HCT116 (cell line): ENCODE results near the gene SLC47A2. TPM values are rescaled to one million over a fixed set of nuclear protein-coding genes. Genes with fewer than 3 reads are reported as not detected.

ENCODE experiments used
- ATAC-seq: fragments of 200-7000 bp; cut with Tn5 transposase; 2 replicates; pipeline ENCODE4 v1.9.1; 2020; ENCODE audit warnings: mild to moderate bottlenecking, moderate library complexity
- BruUV-seq: library from RNA; stranded (reverse); fragments of 400-500 nt; replicated peaks from 2 replicates; lab custom pipeline; 2021; lab: Mats Ljungman, UMichigan
- CTCF ChIA-PET: fragments of 300-600 bp; sonication (Branson Sonifier 250); formaldehyde crosslinking; loops from one replicate; lab custom pipeline; 2021; ENCODE audit warnings: antibody characterized with exemption; lab: Charles Lee
- POLR2A ChIA-PET: fragments of 300-600, 350-600 bp; sonication (Branson Sonifier 250); formaldehyde crosslinking; loops from one replicate; lab custom pipeline; 2021; ENCODE audit warnings: antibody characterized with exemption; lab: Charles Lee
- RAD21 ChIA-PET, 2 experiments: fragments of 300-600 bp; sonication (Branson Sonifier 250); formaldehyde crosslinking; loops; one replicate each; lab custom pipeline; 2023; ENCODE audit warnings: low total read pairs in 2 of 2; ENCODE audit not compliant: uncharacterized antibody in 2 of 2, unreplicated experiment in 2 of 2, low non-redundant PET in 1 of 2; lab: Charles Lee
- DNase-seq: peaks from one replicate; pipeline ENCODE4 v3.0.0-alpha.2; 2010; ENCODE audit warnings: low read depth, low spot score
- H2AFZ ChIP-seq: fragments of 200-600 bp; shearing (Covaris generic), sonication (generic); 2 replicates; pipeline ENCODE4 v1.6.1; 2017; ENCODE audit warnings: low read depth, mixed run types, mixed read lengths, antibody characterized with exemption, low read length; ENCODE audit not compliant: poor library complexity, severe bottlenecking
- H3K27ac ChIP-seq: 2 replicates; pipeline ENCODE4 v1.5.1; 2012; ENCODE audit warnings: low read depth, low read length
- H3K27me3 ChIP-seq: fragments of 200-600 bp; sonication (generic); 2 replicates; pipeline ENCODE4 v1.6.1; 2016; ENCODE audit warnings: mixed run types, low read length, mixed read lengths; ENCODE audit not compliant: insufficient read depth
- H3K36me3 ChIP-seq, 2 experiments: fragments of 200-500 bp in 1 of 2; fragments of 200-600 bp in 1 of 2; sonication (Bioruptor generic) in 1 of 2; sonication (generic) in 1 of 2; 2 replicates each; pipeline versions ENCODE4 v1.5.1 to v1.6.1; 2014 to 2016; ENCODE audit warnings: low read length in 2 of 2, inconsistent platforms in 1 of 2, mixed read lengths in 1 of 2, mixed run types in 1 of 2; ENCODE audit not compliant: insufficient read depth in 2 of 2, control insufficient read depth in 1 of 2
- H3K4me1 ChIP-seq, 2 experiments: fragments of 200-600 bp in 1 of 2; sonication (generic) in 1 of 2; 2 replicates each; pipeline versions ENCODE4 v1.5.1 to v1.6.1; 2012 to 2017; ENCODE audit warnings: low read length in 2 of 2, inconsistent platforms in 1 of 2, mild to moderate bottlenecking in 1 of 2, mixed read lengths in 1 of 2, mixed run types in 1 of 2, moderate library complexity in 1 of 2; ENCODE audit not compliant: insufficient read depth in 2 of 2, control insufficient read depth in 1 of 2
- H3K4me2 ChIP-seq: fragments of 200-600 bp; sonication (generic); 2 replicates; pipeline ENCODE4 v1.6.1; 2017; ENCODE audit warnings: mixed run types, low read length, mixed read lengths
- H3K4me3 ChIP-seq, 2 experiments: fragments of 200-600 bp in 1 of 2; sonication (generic) in 1 of 2; replicated peaks in 1 of 2; 2 replicates each; pipeline ENCODE4 v1.5.1; 2011 to 2016; ENCODE audit warnings: low read length in 2 of 2, control low read depth in 1 of 2, low read depth in 1 of 2, mild to moderate bottlenecking in 1 of 2, mixed read lengths in 1 of 2, mixed run types in 1 of 2
- H3K79me2 ChIP-seq: fragments of 200-600 bp; sonication (generic); 2 replicates; pipeline ENCODE4 v1.6.1; 2017; ENCODE audit warnings: mild to moderate bottlenecking, mixed run types, low read length, moderate library complexity, mixed read lengths; ENCODE audit not compliant: insufficient read depth
- H3K9ac ChIP-seq: fragments of 200-600 bp; sonication (generic); 2 replicates; pipeline ENCODE4 v1.6.1; 2016; ENCODE audit warnings: low read length, mixed read lengths
- H3K9me2 ChIP-seq: fragments of 200-600 bp; sonication (generic), shearing (Covaris generic); 2 replicates; pipeline ENCODE4 v1.6.1; 2017; ENCODE audit warnings: mixed run types, mild to moderate bottlenecking, moderate library complexity; ENCODE audit not compliant: insufficient read depth
- H3K9me3 ChIP-seq, 2 experiments: fragments of 200-500 bp in 1 of 2; fragments of 200-600 bp in 1 of 2; sonication (Bioruptor generic) in 1 of 2; sonication (generic) in 1 of 2; 2 replicates each; pipeline ENCODE4 v1.6.1; 2014 to 2017; ENCODE audit warnings: low read length in 2 of 2, mixed read lengths in 2 of 2, inconsistent platforms in 1 of 2, low read depth in 1 of 2, mild to moderate bottlenecking in 1 of 2, mixed run types in 1 of 2, moderate library complexity in 1 of 2; ENCODE audit not compliant: control insufficient read depth in 1 of 2, insufficient read depth in 1 of 2
- H4K20me1 ChIP-seq: fragments of 200-600 bp; sonication (generic), shearing (Covaris generic); 2 replicates; pipeline ENCODE4 v1.6.1; 2017; ENCODE audit warnings: mixed run types, mild to moderate bottlenecking, moderate library complexity; ENCODE audit not compliant: insufficient read depth
- CEBPB ChIP-seq: IDR thresholded peaks from 2 replicates; pipeline ENCODE4 v1.6.1; 2012; ENCODE audit warnings: low read depth
- EGR1 ChIP-seq: IDR thresholded peaks from 2 replicates; pipeline ENCODE4 v1.6.1; 2012; ENCODE audit warnings: low read depth
- EZH2 ChIP-seq: fragments of 200-600 bp; sonication (generic); IDR thresholded peaks from 2 replicates; pipeline ENCODE4 v1.6.1; 2017; ENCODE audit warnings: antibody characterized with exemption, mixed run types
- FOSL1 ChIP-seq: IDR thresholded peaks from 2 replicates; pipeline ENCODE4 v1.6.1; 2012; ENCODE audit warnings: low read depth
- SP1 ChIP-seq: IDR thresholded peaks from 2 replicates; pipeline ENCODE4 v1.6.1; 2012; ENCODE audit warnings: low read depth
- TCF7L2 ChIP-seq: IDR thresholded peaks from 2 replicates; pipeline ENCODE4 v1.7.0; 2011; ENCODE audit warnings: borderline replicate concordance, inconsistent platforms; ENCODE audit not compliant: insufficient read depth, insufficient read length; ENCODE audit errors: extremely low read depth
- YY1 ChIP-seq: IDR thresholded peaks from 2 replicates; pipeline ENCODE4 v1.6.1; 2011; ENCODE audit warnings: low read length, low read depth, moderate library complexity, mild to moderate bottlenecking; ENCODE audit not compliant: insufficient replicate concordance; ENCODE audit errors: extremely low read depth
- ZFX ChIP-seq: fragments of 450-650 bp; IDR thresholded peaks from 2 replicates; pipeline ENCODE4 v1.6.1; 2017
- intact Hi-C: fragments of 100-400 bp; cut with micrococcal nuclease; formaldehyde crosslinking; loops from 2 replicates; pipeline ENCODE4 v1.10.0; 2022
- total RNA-seq: library from RNA; stranded (reverse); gene quantifications from one replicate; pipeline ENCODE4 v1.2.1, GENCODE V29; 2021; ENCODE audit not compliant: unreplicated experiment
- TF ChIP-seq, protein P1 (sequence below): IDR thresholded peaks from 2 replicates; pipeline ENCODE4 v1.6.1; 2011; ENCODE audit warnings: mild to moderate bottlenecking, low read length, moderate library complexity; ENCODE audit not compliant: insufficient replicate concordance; ENCODE audit errors: extremely low read depth
- TF ChIP-seq, protein P2 (sequence below), 3 experiments: fragments of 200-600 bp in 1 of 3; sonication (generic) in 1 of 3; IDR thresholded peaks in 2 of 3; conservative IDR thresholded peaks in 1 of 3; 2 replicates each; pipeline ENCODE4 v1.5.1; 2012 to 2017; ENCODE audit warnings: low read depth in 2 of 3, low read length in 2 of 3, antibody characterized with exemption in 1 of 3, borderline replicate concordance in 1 of 3, control low read depth in 1 of 3, mild to moderate bottlenecking in 1 of 3, mixed read lengths in 1 of 3, mixed run types in 1 of 3, moderate library complexity in 1 of 3; ENCODE audit not compliant: insufficient read depth in 1 of 3
- TF ChIP-seq, protein P3 (sequence below): IDR thresholded peaks from 2 replicates; pipeline ENCODE4 v1.6.1; 2012

Gene SLC47A2
- total RNA-seq, 1 experiment from 2014 or later = not detected

DNA sequence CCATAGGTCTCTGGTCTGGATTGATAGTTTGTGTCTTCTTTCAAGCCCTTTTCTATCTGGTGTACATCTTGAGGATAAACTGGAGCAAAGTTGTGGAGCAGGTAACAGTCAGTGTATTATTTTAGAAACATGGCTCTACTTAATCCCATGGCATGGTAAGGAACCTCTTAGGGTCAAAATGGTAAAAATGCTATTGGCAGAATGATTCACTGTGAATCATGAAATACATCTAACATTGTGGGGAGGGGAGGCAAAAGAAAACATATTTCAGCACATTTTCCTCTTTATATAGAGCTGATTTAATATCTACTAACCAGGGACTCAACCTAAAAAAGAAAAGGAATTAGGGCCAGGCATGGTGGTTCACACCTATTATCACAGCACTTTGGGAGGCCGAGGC is 85.7 kb downstream of the SLC47A2 start:
- H3K79me2 ChIP-seq = no peaks in the 10 kb centered on the region
- H4K20me1 ChIP-seq = no peaks in the 10 kb centered on the region
- H2AFZ ChIP-seq = no peak overlapping the region
- RAD21 ChIA-PET = no interaction called here
- BruUV-seq = no TSS peak
- 0 out of 4 replicates have a peak, but pooled peaks cover 0 to 5% of the 10 kb centered on the region in 2 experiments for H3K4me1 ChIP-seq
- intact Hi-C loops = no loop called here
- no peak overlapping the region for H3K4me2 ChIP-seq
- TF ChIP-seq EGR1 = no peak
- no peak for TF ChIP-seq EZH2
- TF ChIP-seq, protein P1, sequence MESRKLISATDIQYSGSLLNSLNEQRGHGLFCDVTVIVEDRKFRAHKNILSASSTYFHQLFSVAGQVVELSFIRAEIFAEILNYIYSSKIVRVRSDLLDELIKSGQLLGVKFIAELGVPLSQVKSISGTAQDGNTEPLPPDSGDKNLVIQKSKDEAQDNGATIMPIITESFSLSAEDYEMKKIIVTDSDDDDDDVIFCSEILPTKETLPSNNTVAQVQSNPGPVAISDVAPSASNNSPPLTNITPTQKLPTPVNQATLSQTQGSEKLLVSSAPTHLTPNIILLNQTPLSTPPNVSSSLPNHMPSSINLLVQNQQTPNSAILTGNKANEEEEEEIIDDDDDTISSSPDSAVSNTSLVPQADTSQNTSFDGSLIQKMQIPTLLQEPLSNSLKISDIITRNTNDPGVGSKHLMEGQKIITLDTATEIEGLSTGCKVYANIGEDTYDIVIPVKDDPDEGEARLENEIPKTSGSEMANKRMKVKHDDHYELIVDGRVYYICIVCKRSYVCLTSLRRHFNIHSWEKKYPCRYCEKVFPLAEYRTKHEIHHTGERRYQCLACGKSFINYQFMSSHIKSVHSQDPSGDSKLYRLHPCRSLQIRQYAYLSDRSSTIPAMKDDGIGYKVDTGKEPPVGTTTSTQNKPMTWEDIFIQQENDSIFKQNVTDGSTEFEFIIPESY = no peak
- TF ChIP-seq YY1 = no peak
- no peak for TF ChIP-seq FOSL1
- TF ChIP-seq, protein P2, sequence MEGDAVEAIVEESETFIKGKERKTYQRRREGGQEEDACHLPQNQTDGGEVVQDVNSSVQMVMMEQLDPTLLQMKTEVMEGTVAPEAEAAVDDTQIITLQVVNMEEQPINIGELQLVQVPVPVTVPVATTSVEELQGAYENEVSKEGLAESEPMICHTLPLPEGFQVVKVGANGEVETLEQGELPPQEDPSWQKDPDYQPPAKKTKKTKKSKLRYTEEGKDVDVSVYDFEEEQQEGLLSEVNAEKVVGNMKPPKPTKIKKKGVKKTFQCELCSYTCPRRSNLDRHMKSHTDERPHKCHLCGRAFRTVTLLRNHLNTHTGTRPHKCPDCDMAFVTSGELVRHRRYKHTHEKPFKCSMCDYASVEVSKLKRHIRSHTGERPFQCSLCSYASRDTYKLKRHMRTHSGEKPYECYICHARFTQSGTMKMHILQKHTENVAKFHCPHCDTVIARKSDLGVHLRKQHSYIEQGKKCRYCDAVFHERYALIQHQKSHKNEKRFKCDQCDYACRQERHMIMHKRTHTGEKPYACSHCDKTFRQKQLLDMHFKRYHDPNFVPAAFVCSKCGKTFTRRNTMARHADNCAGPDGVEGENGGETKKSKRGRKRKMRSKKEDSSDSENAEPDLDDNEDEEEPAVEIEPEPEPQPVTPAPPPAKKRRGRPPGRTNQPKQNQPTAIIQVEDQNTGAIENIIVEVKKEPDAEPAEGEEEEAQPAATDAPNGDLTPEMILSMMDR (IDR thresholded peaks at IDR 0.05 in 2 of 3, conservative IDR thresholded peaks at IDR 0.05 in 1 of 3; ENCODE audit: borderline replicate concordance in 1 of 3, insufficient read depth in 1 of 3, low read depth in 2 of 3, low read length in 2 of 3) = no peak
- TF ChIP-seq CEBPB = no peak
- TF ChIP-seq, protein P3, sequence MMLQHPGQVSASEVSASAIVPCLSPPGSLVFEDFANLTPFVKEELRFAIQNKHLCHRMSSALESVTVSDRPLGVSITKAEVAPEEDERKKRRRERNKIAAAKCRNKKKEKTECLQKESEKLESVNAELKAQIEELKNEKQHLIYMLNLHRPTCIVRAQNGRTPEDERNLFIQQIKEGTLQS = no peak
- no peak for TF ChIP-seq ZFX
- TF ChIP-seq TCF7L2 = no peak
- TF ChIP-seq SP1 = no peak
- POLR2A ChIA-PET = no interaction called here
- no peaks in the 10 kb centered on the region for H3K9me3 ChIP-seq
- H3K9me2 ChIP-seq = no peaks in the 10 kb centered on the region
- no peak overlapping the region for H3K9ac ChIP-seq
- no peaks in the 10 kb centered on the region for H3K36me3 ChIP-seq
- H3K27me3 ChIP-seq = no peaks in the 10 kb centered on the region
- no peak overlapping the region for H3K27ac ChIP-seq
- ATAC-seq (no peak), DNase-seq (no peak)
- CTCF ChIA-PET = no interaction called here
- H3K4me3 ChIP-seq = no peak overlapping the region
